Activated CD8-positive, alpha-beta memory T cell treated with anti-CD3 and anti-CD28 coated beads for 1 hour (primary cell): ENCODE measurements around the gene PFN1.

Experiments
- DNase-seq, 2 donors: peaks; one replicate each; pipeline ENCODE4 v3.0.0-alpha.2; 2020; ENCODE audit warnings: low read depth in 1 of 2; ENCODE audit errors: extremely low read depth in 1 of 2

Gene PFN1

GRCh38 chr17:4948166-4948930, at the start of gene PFN1:
TSS of gene PFN1 (minus strand) at chr17:4948530. CDS start at chr17:4948394, 136 bp downstream.
- DNase-seq, result peak; percentile 76 to 82

GRCh38 chr17:4997302-4998026, 49.1 kb upstream of the PFN1 start, which contains the start of the genes INCA1 and KIF1C:
TSS of gene INCA1 (minus strand) at chr17:4997522. CDS start at chr17:4994437, 3,085 bp downstream.
TSS of gene KIF1C (plus strand) at chr17:4997950. CDS start at chr17:5000247, 2,297 bp downstream.
- DNase-seq, result peak; percentile 77 to 83

DNA sequence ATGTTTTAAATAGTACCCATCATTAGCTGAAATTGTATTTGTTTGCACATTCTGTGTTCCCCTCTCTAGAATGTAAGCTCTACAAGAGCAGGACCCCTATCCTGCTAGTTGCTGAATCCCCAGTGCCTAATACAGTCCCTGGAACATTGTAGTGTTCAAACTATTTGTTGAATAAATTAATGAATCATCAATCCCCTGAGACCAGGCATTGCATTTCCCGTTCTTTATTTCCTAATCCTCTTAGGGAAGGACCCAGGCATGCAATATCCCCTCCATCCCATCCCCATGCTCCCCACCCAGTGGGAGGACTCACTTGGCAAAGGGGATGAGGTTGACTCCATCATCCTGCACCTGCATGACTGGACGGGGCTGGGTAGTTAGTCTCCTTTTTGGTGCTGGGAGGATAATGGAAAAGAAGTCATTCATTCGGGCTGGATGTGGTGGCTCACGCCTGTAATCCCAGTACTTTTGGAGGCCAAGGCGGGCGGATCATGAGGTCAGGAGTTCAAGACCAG, 45.8 kb upstream of the PFN1 start:
- DNase-seq, result no peak

DNA sequence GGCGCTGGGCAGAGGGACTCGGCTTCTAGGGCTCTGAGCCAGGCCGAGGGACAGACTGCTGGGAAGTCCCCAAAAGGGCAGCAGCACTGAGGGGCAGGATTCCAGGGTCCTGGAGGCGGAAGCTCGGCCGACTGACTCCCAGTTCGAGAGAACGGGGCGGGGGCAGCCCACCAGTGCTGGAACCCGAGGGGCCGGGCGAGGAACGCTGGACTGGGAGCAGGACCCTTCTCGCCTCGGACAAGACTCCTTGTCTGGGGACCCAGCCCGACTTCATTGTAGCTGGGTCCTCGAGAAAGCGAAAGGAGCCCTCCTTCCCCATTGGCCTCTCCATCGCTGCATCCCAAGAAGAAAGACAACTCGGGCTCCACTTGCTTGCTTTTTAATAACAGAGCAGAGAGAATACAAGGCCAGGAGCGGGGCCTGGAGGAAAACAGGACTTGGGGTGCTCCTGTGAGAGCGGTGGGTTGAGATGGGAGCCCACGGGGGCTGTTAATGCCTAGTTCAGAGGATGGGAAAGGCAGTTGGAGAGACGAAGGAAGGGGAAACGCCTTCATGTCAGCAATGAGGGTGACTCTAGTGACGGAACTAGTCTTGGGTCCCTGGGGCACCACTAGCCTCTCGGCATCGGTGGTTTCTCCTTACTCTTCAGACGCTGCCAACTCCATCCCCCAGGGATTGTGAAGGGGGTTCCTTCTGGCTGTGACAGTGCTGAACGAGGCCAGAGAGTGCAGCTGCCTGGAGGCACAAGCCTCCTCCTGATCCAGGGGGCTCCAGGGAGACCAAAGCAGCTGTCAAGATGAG, 39.6 kb upstream of the PFN1 start:
- no peak for DNase-seq

GRCh38 chr17:4986951-4987766, 38.8 kb upstream of the PFN1 start, which contains the start of gene CAMTA2:
TSS of gene CAMTA2 (minus strand) at chr17:4987675. CDS start at chr17:4986222, 1,453 bp downstream.
- peak; percentile 76 to 83 for DNase-seq

- no peak for DNase-seq
These were observed 38.1 kb upstream of the PFN1 start for GRCh38 chr17:4986403-4986802.

DNA sequence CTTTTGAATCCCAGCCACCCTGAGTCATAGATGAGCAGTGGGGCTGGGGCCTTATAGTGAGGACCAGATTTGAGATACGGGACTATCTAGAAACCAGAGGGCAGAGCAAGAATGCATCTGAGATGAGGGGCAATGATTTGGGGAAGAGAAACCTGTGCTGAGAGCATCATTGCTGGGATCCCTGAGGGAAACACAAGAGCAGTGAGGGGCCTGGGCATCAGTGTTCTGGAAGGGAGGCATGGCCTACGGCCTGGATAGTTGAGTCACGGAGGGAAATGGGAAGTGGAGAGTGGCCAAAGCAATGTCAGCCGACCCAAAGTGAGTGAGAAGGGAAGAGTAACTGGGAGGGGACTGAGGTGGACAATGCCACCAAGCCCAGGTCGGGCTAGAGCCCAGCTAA, 34.0 kb upstream of the PFN1 start:
- no peak for DNase-seq

- no peak for DNase-seq
These were observed 32.4 kb upstream of the PFN1 start for GRCh38 chr17:4980644-4981216.

GRCh38 chr17:4978726-4979125, 30.4 kb upstream of the PFN1 start:
- DNase-seq, result no peak

- DNase-seq, result no peak
These were observed 25.9 kb upstream of the PFN1 start for GRCh38 chr17:4974115-4974670.

DNA sequence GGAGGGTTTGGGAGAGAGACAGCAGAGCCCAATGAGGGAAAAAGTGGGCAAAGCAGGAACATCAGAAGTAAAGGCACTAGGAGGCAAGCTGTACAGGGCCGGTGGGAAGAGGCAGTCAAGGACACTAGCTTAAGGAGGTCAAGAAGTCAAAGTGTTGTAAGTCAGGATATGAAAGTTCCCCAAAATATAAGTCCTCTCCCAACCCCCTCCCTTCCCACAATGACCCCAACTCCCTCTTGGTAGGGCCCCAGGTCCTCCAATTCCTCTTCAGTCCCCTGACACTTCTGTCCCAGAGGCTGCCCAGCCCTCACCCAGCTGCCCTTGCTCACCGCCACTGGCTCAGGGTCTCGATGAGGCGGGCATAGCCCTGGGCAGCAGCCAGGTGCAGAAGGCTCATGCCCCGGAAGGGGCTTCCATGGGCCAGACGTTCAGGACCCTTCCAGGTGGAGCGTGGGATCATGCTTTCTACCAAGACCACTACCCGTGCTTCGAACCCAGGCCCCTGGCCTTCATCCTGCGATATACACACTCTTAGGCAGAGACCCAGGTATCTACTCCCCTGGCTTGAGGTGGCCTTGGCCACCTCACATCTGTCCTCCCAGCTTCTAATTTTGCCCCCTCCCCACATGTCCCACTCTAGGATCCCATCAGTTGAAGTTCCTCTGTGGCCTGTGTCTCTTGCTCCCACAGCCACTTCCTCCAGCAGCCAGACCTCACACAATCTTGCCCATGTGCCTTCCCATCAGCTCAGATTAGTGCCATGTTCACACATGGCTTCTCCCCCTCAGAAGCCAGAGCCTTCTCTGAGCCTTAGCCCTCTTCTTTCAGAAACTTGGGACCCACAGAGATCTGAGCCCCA, 25.2 kb upstream of the PFN1 start:
- DNase-seq, result no peak

DNA sequence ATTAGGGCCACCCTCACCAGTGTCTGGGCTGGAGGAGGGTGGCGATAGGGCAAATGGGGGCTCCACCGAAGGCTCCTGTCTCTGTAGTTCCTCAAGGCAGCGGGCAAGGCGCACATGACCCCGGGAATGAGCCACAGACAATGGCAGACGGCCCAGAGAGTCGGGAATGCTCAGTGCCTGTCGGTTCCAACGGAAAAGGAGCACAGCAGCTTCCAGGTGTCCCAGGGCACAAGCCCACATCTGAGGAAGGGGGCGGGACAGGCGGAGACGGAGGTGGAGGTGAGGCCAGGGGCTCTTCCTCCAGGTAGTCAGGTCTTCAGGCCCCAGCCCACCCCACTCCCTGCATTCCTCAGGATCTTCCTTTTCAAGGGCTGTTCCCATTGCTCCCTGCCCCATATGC, 24.4 kb upstream of the PFN1 start:
- DNase-seq, result no peak

DNA sequence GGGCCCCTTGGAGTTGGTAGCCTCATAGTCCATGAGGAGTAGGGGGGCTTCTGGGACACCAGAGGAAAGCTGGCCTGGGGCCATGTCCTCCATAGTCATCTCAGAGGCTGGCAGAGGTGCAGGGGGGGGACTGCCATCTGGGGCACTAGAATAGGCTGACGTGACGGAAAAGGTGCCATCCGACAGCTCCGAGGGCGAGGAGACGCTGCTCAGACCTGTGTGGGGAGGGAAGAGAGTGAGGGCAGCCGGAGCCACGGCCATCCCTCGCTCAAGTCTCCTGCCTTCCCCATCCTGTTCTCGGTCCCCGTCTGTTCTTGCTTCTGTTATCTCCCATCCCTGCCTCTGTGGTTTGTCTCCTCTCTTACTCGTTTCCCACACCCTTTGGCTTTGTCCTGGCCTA, 24.0 kb upstream of the PFN1 start:
- no peak for DNase-seq

- no peak for DNase-seq
These were observed 23.5 kb upstream of the PFN1 start for GRCh38 chr17:4971826-4972225.

DNA sequence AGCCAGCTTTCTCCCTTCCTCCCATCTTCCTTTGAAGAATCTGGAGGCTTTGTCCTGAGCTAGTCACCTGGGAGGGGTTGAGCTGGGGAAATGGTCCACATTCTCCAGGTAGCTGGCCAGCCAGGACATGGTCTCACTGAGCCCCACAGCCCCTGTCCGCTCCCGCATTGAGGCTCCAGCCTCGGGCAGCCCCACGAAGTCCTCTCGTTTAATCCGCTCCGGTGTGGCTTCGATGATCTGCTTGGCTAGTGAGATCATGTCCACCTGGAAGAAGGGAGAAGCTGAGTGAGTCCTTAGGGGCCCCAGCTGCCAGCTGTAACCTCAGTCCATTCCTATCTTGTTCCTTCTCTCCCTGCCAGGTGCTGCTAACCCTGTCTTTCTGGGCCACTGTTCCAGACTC, 21.9 kb upstream of the PFN1 start:
- no peak for DNase-seq

GRCh38 chr17:4969551-4970173, 21.3 kb upstream of the PFN1 start:
- DNase-seq, result no peak

GRCh38 chr17:4969047-4969550, 20.8 kb upstream of the PFN1 start:
- no peak for DNase-seq

GRCh38 chr17:4968486-4969046, 20.2 kb upstream of the PFN1 start:
- no peak for DNase-seq
